CD4-positive, alpha-beta T cell (primary cell): ENCODE measurements around the gene FXYD4. TPM values are rescaled to one million over a fixed set of nuclear protein-coding genes. Genes with fewer than 3 reads are reported as not detected.

Source experiments
- ATAC-seq: fragments of 200-7000 bp; cut with Tn5 transposase; one replicate; pipeline ENCODE4 v1.10.0; 2022; ENCODE audit warnings: mild to moderate bottlenecking; ENCODE audit not compliant: poor library complexity
- CTCF ChIA-PET: fragments of 350-600 bp; sonication (Branson Sonifier 250); formaldehyde crosslinking; loops from one replicate; lab custom pipeline; 2021; ENCODE audit warnings: antibody characterized with exemption, inconsistent platforms; lab: Charles Lee
- POLR2A ChIA-PET: fragments of 350-600 bp; sonication (Branson Sonifier 250); formaldehyde crosslinking; loops from one replicate; lab custom pipeline; 2021; ENCODE audit warnings: antibody characterized with exemption, inconsistent platforms; lab: Charles Lee
- DNase-seq, 14 experiments: peaks; one replicate each; pipeline ENCODE4 v3.0.0-alpha.2; 2013 to 2020; ENCODE audit warnings: mixed read lengths in 2 of 14
- H3K27ac ChIP-seq, 2 donors: one replicate each; pipeline versions ENCODE4 v1.5.1 to v1.7.0; 2013; ENCODE audit warnings: low read length in 2 of 2, low read depth in 1 of 2, mild to moderate bottlenecking in 1 of 2
- H3K27me3 ChIP-seq, 2 experiments: 1 replicate in 1 of 2; 2 replicates in 1 of 2; pipeline versions ENCODE4 v1.6.1 to v1.7.0; 2013; ENCODE audit warnings: low read length in 2 of 2, control low read depth in 1 of 2, mild to moderate bottlenecking in 1 of 2, moderate library complexity in 1 of 2; ENCODE audit not compliant: insufficient read depth in 2 of 2, control insufficient read depth in 1 of 2
- H3K36me3 ChIP-seq: one replicate; pipeline ENCODE4 v1.6.1; 2013; ENCODE audit warnings: low read length, control low read depth; ENCODE audit not compliant: insufficient read depth
- H3K4me1 ChIP-seq: one replicate; pipeline ENCODE4 v1.6.1; 2013; ENCODE audit warnings: low read length, control low read depth; ENCODE audit not compliant: insufficient read depth
- H3K4me3 ChIP-seq: one replicate; pipeline ENCODE4 v1.5.1; 2013; ENCODE audit warnings: mild to moderate bottlenecking, low read length, moderate library complexity
- H3K9me3 ChIP-seq, 2 experiments: 1 replicate in 1 of 2; 2 replicates in 1 of 2; pipeline versions ENCODE4 v1.6.1 to v1.7.0; 2013; ENCODE audit warnings: low read length in 2 of 2, mild to moderate bottlenecking in 2 of 2, control low read depth in 1 of 2, moderate library complexity in 1 of 2; ENCODE audit not compliant: control insufficient read depth in 1 of 2, insufficient read depth in 1 of 2
- H3K27ac Mint-ChIP-seq: one replicate; pipeline ENCODE4 v1.8.0; 2020; ENCODE audit warnings: mixed read lengths
- H3K27me3 Mint-ChIP-seq: one replicate; pipeline ENCODE4 v1.8.0; 2021; ENCODE audit warnings: mixed read lengths
- H3K36me3 Mint-ChIP-seq: one replicate; pipeline ENCODE4 v1.8.0; 2021; ENCODE audit warnings: low read depth, mixed read lengths
- H3K4me1 Mint-ChIP-seq: one replicate; pipeline ENCODE4 v1.8.0; 2021; ENCODE audit warnings: low read depth, mixed read lengths
- H3K4me3 Mint-ChIP-seq: one replicate; pipeline ENCODE4 v1.8.0; 2020; ENCODE audit warnings: mild to moderate bottlenecking, mixed read lengths
- H3K9me3 Mint-ChIP-seq: one replicate; pipeline ENCODE4 v1.8.0; 2020; ENCODE audit warnings: mixed read lengths
- CTCF ChIP-seq: fragments of 200-600 bp; IDR thresholded peaks from one replicate; pipeline ENCODE4 v1.8.0; 2022; ENCODE audit warnings: antibody characterized with exemption, mild to moderate bottlenecking
- intact Hi-C, 2 experiments: fragments of 100-400 bp; cut with DNase I in 1 of 2; cut with micrococcal nuclease in 1 of 2; formaldehyde crosslinking; loops; one replicate each; pipeline versions ENCODE4 v1.15.1 to v1.9.0; 2023 to 2025; cut with DNase I, micrococcal nuclease
- total RNA-seq, 174 experiments: library from RNA in 2 of 174; stranded (reverse) in 2 of 174; gene quantifications; one replicate each; pipeline ENCODE4 v1.2.3 and lab custom pipeline; 2021 to 2026

FXYD4 gene
- total RNA-seq, 2 experiments from 2014 or later, result not detected

- Histone ChIP-seq H3K27ac (no peak overlapping the region), H3K36me3 (no peaks in the 10 kb centered on the region), H3K4me3 (no peak overlapping the region), H3K4me1 (peaks cover 35% of the 10 kb centered on the region), H3K9me3 (no peaks in the 10 kb centered on the region), H3K27me3 (peaks cover 9 to 13% of the 10 kb centered on the region in 2 experiments)
- Mint-ChIP-seq H3K4me1 (peaks cover 10% of the 10 kb centered on the region), H3K9me3 (no peaks in the 10 kb centered on the region), H3K27ac (no peak overlapping the region), H3K36me3 (no peaks in the 10 kb centered on the region), H3K27me3 (peaks cover 18% of the 10 kb centered on the region), H3K4me3 (no peak overlapping the region)
- ChIA-PET CTCF (interaction anchor here (0.5 to 2.2 kb wide), 19 partner anchors 8 to 209 kb away, joined by 3 to 42 read pairs (median 4); no protein-coding TSS in a partner anchor), POLR2A (interaction anchor here (0.6 to 3.5 kb wide), 6 partner anchors 13 to 83 kb away, joined by 3 to 15 read pairs (median 4); no protein-coding TSS in a partner anchor)
- peak; percentile 100 for ATAC-seq
- peak; percentile 77 to 94 (median 85) for DNase-seq
- intact Hi-C loops, result loop anchor here (1.0 to 5.0 kb wide), 7 partner anchors 16 to 143 kb away; no protein-coding TSS in a partner anchor
- peak; percentile 90 for TF ChIP-seq CTCF
Observed at GRCh38 chr10:43348511-43349312, 22.7 kb upstream of the FXYD4 start.

GRCh38 chr10:43350156-43350555 is 21.3 kb upstream of the FXYD4 start:
- Mint-ChIP-seq H3K36me3 (no peaks in the 10 kb centered on the region), H3K9me3 (no peaks in the 10 kb centered on the region), H3K27me3 (peaks cover 18% of the 10 kb centered on the region), H3K4me3 (no peak overlapping the region), H3K27ac (no peak overlapping the region), H3K4me1 (peaks cover 10% of the 10 kb centered on the region)
- H3K27me3 ChIP-seq, result peaks cover 9 to 13% of the 10 kb centered on the region in 2 experiments
- no peak for TF ChIP-seq CTCF
- H3K9me3 ChIP-seq, result no peaks in the 10 kb centered on the region
- H3K4me3 ChIP-seq, result no peak overlapping the region
- POLR2A ChIA-PET, result interaction anchor here (3.5 kb wide), 1 partner anchor 57 kb away, joined by 15 read pairs; no protein-coding TSS in a partner anchor
- CTCF ChIA-PET, result interaction anchor here (1.0 kb wide), 1 partner anchor 57 kb away, joined by 5 read pairs; no protein-coding TSS in a partner anchor
- H3K27ac ChIP-seq, result no peak overlapping the region
- H3K4me1 ChIP-seq, result peaks cover 24% of the 10 kb centered on the region
- intact Hi-C loops, result no loop called here
- ATAC-seq, result no peak
- H3K36me3 ChIP-seq, result no peaks in the 10 kb centered on the region
- no peak for DNase-seq

GRCh38 chr10:43350686-43351085 is 20.8 kb upstream of the FXYD4 start:
- Histone ChIP-seq H3K4me1 (peaks cover 24% of the 10 kb centered on the region), H3K4me3 (peak overlapping the region; percentile 16), H3K27ac (no peak overlapping the region), H3K9me3 (no peaks in the 10 kb centered on the region), H3K36me3 (no peaks in the 10 kb centered on the region), H3K27me3 (peaks cover 9 to 13% of the 10 kb centered on the region in 2 experiments)
- intact Hi-C loops, result no loop called here
- peaks cover 10% of the 10 kb centered on the region for H3K4me1 Mint-ChIP-seq
- DNase-seq (no peak), ATAC-seq (no peak)
- H3K27ac Mint-ChIP-seq, result no peak overlapping the region
- no peaks in the 10 kb centered on the region for H3K9me3 Mint-ChIP-seq
- H3K4me3 Mint-ChIP-seq, result peak overlapping the region; percentile 4
- CTCF ChIA-PET, result no interaction called here
- H3K36me3 Mint-ChIP-seq, result no peaks in the 10 kb centered on the region
- peaks cover 18% of the 10 kb centered on the region for H3K27me3 Mint-ChIP-seq
- TF ChIP-seq CTCF, result no peak
- POLR2A ChIA-PET, result interaction anchor here (0.7 to 3.5 kb wide), 2 partner anchors 11 to 58 kb away, joined by 4 to 15 read pairs; no protein-coding TSS in a partner anchor
